A549 (cell line): Measurements from ENCODE around the gene CADM2.

ENCODE experiments used
- CEBPB ChIP-seq, 2 experiments: fragments of >200 bp in 1 of 2; sonication (Bioruptor Twin) in 1 of 2; formaldehyde crosslinking in 1 of 2; IDR thresholded peaks; 2 replicates each; pipeline ENCODE4 v1.6.1; 2012 to 2016
- EP300 ChIP-seq, 2 experiments: fragments of >200 bp; sonication (Bioruptor Twin); formaldehyde crosslinking; IDR thresholded peaks; 2 replicates in 1 of 2; 3 replicates in 1 of 2; pipeline ENCODE4 v1.6.1; 2016 to 2017
- MYC ChIP-seq: IDR thresholded peaks from 2 replicates; pipeline ENCODE4 v1.6.1; 2012; ENCODE audit warnings: mild to moderate bottlenecking, inconsistent platforms, low read length, improper control_type of control experiment, borderline replicate concordance
- POLR2A ChIP-seq: IDR thresholded peaks from 2 replicates; pipeline ENCODE4 v1.6.1; 2012; ENCODE audit warnings: mild to moderate bottlenecking, low read length
- RFX5 ChIP-seq: fragments of 450-650 bp; IDR thresholded peaks from 2 replicates; pipeline ENCODE4 v1.7.1; 2014; ENCODE audit warnings: antibody characterized with exemption, mild to moderate bottlenecking, moderate library complexity
- SMC3 ChIP-seq: fragments of >200 bp; sonication (Bioruptor Twin); formaldehyde crosslinking; IDR thresholded peaks from 3 replicates; pipeline ENCODE4 v1.6.1; 2018; ENCODE audit warnings: inconsistent platforms
- TF ChIP-seq, protein P1 (sequence below): fragments of >200 bp; sonication (Bioruptor Twin); formaldehyde crosslinking; IDR thresholded peaks from 3 replicates; pipeline ENCODE4 v1.5.1; 2016
- TF ChIP-seq, protein P2 (sequence below): IDR thresholded peaks from 2 replicates; pipeline ENCODE4 v1.6.1; 2012
- TF ChIP-seq, protein P3 (sequence below): fragments of 200-600 bp; sonication (generic); IDR thresholded peaks from 2 replicates; pipeline ENCODE4 v1.6.1; 2016; ENCODE audit warnings: antibody characterized with exemption, mild to moderate bottlenecking, moderate library complexity
- TF ChIP-seq, protein P4 (sequence below): fragments of 150-350 bp; IDR thresholded peaks from 2 replicates; pipeline ENCODE4 v1.6.1; 2014; ENCODE audit warnings: low read depth, mild to moderate bottlenecking, low read length

DNA sequence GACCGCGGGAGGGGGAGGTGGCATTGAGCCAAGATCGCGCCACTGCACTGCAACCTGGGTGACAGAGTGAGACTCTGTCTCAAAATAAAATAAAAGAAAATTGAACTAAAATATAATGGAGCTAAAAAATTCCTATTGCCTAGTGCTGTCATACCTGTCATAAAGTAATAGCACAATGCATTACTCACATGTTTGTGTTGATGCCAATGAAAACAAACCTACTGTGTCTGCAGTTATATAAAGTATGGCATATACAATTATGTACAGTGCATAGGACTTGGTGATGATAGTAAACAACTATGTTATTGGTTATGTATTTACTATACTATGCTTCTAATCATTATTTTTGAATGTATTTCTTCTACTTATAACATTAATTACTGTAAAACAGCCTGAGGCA, 411.6 kb downstream of the CADM2 start:
- TF ChIP-seq, protein P1, sequence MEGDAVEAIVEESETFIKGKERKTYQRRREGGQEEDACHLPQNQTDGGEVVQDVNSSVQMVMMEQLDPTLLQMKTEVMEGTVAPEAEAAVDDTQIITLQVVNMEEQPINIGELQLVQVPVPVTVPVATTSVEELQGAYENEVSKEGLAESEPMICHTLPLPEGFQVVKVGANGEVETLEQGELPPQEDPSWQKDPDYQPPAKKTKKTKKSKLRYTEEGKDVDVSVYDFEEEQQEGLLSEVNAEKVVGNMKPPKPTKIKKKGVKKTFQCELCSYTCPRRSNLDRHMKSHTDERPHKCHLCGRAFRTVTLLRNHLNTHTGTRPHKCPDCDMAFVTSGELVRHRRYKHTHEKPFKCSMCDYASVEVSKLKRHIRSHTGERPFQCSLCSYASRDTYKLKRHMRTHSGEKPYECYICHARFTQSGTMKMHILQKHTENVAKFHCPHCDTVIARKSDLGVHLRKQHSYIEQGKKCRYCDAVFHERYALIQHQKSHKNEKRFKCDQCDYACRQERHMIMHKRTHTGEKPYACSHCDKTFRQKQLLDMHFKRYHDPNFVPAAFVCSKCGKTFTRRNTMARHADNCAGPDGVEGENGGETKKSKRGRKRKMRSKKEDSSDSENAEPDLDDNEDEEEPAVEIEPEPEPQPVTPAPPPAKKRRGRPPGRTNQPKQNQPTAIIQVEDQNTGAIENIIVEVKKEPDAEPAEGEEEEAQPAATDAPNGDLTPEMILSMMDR: no peak
- TF ChIP-seq CEBPB (IDR thresholded peaks at IDR 0.05): no peak
- TF ChIP-seq RFX5: no peak
- no peak for TF ChIP-seq SMC3
- no peak for TF ChIP-seq MYC
- TF ChIP-seq, protein P2, sequence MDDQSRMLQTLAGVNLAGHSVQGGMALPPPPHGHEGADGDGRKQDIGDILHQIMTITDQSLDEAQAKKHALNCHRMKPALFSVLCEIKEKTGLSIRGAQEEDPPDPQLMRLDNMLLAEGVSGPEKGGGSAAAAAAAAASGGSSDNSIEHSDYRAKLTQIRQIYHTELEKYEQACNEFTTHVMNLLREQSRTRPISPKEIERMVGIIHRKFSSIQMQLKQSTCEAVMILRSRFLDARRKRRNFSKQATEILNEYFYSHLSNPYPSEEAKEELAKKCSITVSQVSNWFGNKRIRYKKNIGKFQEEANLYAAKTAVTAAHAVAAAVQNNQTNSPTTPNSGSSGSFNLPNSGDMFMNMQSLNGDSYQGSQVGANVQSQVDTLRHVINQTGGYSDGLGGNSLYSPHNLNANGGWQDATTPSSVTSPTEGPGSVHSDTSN: no peak
- TF ChIP-seq POLR2A: no peak
- TF ChIP-seq EP300 (IDR thresholded peaks at IDR 0.05): no peak
- TF ChIP-seq, protein P3, sequence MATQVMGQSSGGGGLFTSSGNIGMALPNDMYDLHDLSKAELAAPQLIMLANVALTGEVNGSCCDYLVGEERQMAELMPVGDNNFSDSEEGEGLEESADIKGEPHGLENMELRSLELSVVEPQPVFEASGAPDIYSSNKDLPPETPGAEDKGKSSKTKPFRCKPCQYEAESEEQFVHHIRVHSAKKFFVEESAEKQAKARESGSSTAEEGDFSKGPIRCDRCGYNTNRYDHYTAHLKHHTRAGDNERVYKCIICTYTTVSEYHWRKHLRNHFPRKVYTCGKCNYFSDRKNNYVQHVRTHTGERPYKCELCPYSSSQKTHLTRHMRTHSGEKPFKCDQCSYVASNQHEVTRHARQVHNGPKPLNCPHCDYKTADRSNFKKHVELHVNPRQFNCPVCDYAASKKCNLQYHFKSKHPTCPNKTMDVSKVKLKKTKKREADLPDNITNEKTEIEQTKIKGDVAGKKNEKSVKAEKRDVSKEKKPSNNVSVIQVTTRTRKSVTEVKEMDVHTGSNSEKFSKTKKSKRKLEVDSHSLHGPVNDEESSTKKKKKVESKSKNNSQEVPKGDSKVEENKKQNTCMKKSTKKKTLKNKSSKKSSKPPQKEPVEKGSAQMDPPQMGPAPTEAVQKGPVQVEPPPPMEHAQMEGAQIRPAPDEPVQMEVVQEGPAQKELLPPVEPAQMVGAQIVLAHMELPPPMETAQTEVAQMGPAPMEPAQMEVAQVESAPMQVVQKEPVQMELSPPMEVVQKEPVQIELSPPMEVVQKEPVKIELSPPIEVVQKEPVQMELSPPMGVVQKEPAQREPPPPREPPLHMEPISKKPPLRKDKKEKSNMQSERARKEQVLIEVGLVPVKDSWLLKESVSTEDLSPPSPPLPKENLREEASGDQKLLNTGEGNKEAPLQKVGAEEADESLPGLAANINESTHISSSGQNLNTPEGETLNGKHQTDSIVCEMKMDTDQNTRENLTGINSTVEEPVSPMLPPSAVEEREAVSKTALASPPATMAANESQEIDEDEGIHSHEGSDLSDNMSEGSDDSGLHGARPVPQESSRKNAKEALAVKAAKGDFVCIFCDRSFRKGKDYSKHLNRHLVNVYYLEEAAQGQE: no peak
- TF ChIP-seq, protein P4, sequence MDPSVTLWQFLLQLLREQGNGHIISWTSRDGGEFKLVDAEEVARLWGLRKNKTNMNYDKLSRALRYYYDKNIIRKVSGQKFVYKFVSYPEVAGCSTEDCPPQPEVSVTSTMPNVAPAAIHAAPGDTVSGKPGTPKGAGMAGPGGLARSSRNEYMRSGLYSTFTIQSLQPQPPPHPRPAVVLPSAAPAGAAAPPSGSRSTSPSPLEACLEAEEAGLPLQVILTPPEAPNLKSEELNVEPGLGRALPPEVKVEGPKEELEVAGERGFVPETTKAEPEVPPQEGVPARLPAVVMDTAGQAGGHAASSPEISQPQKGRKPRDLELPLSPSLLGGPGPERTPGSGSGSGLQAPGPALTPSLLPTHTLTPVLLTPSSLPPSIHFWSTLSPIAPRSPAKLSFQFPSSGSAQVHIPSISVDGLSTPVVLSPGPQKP: no peak
